HG03442 (cell line): ENCODE measurements around the gene OLFM2.
"Not testable (repeated sequence)": the region's sequence is repeated elsewhere in the genome, so short reads cannot be mapped to it uniquely, and the experiment has no call there.

Experiments used
- ATAC-seq: cut with Tn5 transposase; IDR thresholded peaks from one replicate; pipeline ENCODE4 v1.9.1; 2021; ENCODE audit warnings: mild to moderate bottlenecking, moderate library complexity; ENCODE audit not compliant: unreplicated experiment

OLFM2 gene

GRCh38 chr19:9943744-9944143 is 7.4 kb upstream of the OLFM2 start:
- ATAC-seq: no peak

- no peak for ATAC-seq
Observed at GRCh38 chr19:9941671-9942070, 5.4 kb upstream of the OLFM2 start.

GRCh38 chr19:9941231-9941630 is 4.9 kb upstream of the OLFM2 start:
- no peak for ATAC-seq

- ATAC-seq: no peak
Observed at GRCh38 chr19:9940778-9941177, 4.5 kb upstream of the OLFM2 start.

- ATAC-seq: no peak
Observed at GRCh38 chr19:9939301-9939913, 3.1 kb upstream of the OLFM2 start.

GRCh38 chr19:9937001-9937411 is 691 bp upstream of the OLFM2 start:
- ATAC-seq: no peak

- ATAC-seq: no peak
Observed at GRCh38 chr19:9935506-9936325, 599 bp downstream of the OLFM2 start.

- no peak for ATAC-seq
Observed at GRCh38 chr19:9934132-9934950, 2.0 kb downstream of the OLFM2 start.

GRCh38 chr19:9932835-9933234 is 3.5 kb downstream of the OLFM2 start:
- ATAC-seq: no peak

GRCh38 chr19:9931629-9932028 is 4.7 kb downstream of the OLFM2 start:
- no peak for ATAC-seq

- ATAC-seq: no peak
Observed at GRCh38 chr19:9923440-9923839, 12.9 kb downstream of the OLFM2 start.

- ATAC-seq: not testable (repeated sequence)
Observed at GRCh38 chr19:9922782-9923379, 13.4 kb downstream of the OLFM2 start.

GRCh38 chr19:9917321-9917720 is 19.0 kb downstream of the OLFM2 start:
- ATAC-seq: no peak

GRCh38 chr19:9916719-9917118 is 19.6 kb downstream of the OLFM2 start:
- ATAC-seq: no peak

GRCh38 chr19:9914315-9915207 is 21.8 kb downstream of the OLFM2 start:
- ATAC-seq: peak; percentile 57

- ATAC-seq: no peak
Observed at GRCh38 chr19:9914001-9914314, 22.4 kb downstream of the OLFM2 start.

GRCh38 chr19:9913237-9914000 is 22.9 kb downstream of the OLFM2 start:
- ATAC-seq: no peak

- ATAC-seq: no peak
Observed at GRCh38 chr19:9912551-9913236, 23.6 kb downstream of the OLFM2 start.

- no peak for ATAC-seq
Observed at GRCh38 chr19:9911524-9912185, 24.7 kb downstream of the OLFM2 start.
